Stimulated activated CD4-positive, alpha-beta T cell treated with anti-CD3 and anti-CD28 coated beads, Interleukin-2, amount 100 ng/mL, for 48 hours (primary cell): ENCODE results near the gene ZNF831.
A peak's percentile ranks its signal among the peaks of the same experiment; 100 is the strongest.

Experiments used
- DNase-seq, 2 donors: peaks; one replicate each; pipeline ENCODE4 v3.0.0-alpha.2; 2020

The ZNF831 gene

GRCh38 chr20:59141818-59142581 is 21.6 kb upstream of the ZNF831 start:
- DNase-seq, result no peak

- DNase-seq, result no peak
Observed at GRCh38 chr20:59143326-59143725, 20.3 kb upstream of the ZNF831 start.

GRCh38 chr20:59144179-59144830 is 19.3 kb upstream of the ZNF831 start:
- DNase-seq, result no peak

GRCh38 chr20:59144831-59145196 is 18.8 kb upstream of the ZNF831 start:
- DNase-seq, result no peak

- DNase-seq, result no peak
Observed at GRCh38 chr20:59145247-59145923, 18.2 kb upstream of the ZNF831 start.

- DNase-seq, result peak in 1 of 2 donors; percentile 64
Observed at GRCh38 chr20:59145924-59146779, 17.5 kb upstream of the ZNF831 start.

- DNase-seq, result no peak
Observed at GRCh38 chr20:59146780-59147565, 16.6 kb upstream of the ZNF831 start.

GRCh38 chr20:59147586-59147985 is 16.0 kb upstream of the ZNF831 start:
- no peak for DNase-seq

GRCh38 chr20:59148701-59149493 is 14.7 kb upstream of the ZNF831 start:
- DNase-seq, result no peak

- DNase-seq, result peak in 1 of 2 donors; percentile 39
Observed at GRCh38 chr20:59149678-59150504, 13.7 kb upstream of the ZNF831 start.

- DNase-seq, result no peak
Observed at GRCh38 chr20:59150821-59151251, 12.8 kb upstream of the ZNF831 start.

GRCh38 chr20:59151391-59151790 is 12.2 kb upstream of the ZNF831 start:
- DNase-seq, result no peak

GRCh38 chr20:59151820-59152219 is 11.8 kb upstream of the ZNF831 start:
- DNase-seq, result no peak

GRCh38 chr20:59152559-59153354 is 10.9 kb upstream of the ZNF831 start:
- DNase-seq, result no peak

- DNase-seq, result no peak
Observed at GRCh38 chr20:59153355-59153681, 10.3 kb upstream of the ZNF831 start.

GRCh38 chr20:59153832-59154231 is 9.8 kb upstream of the ZNF831 start:
- no peak for DNase-seq

- DNase-seq, result no peak
Observed at GRCh38 chr20:59154317-59155013, 9.2 kb upstream of the ZNF831 start.

- DNase-seq, result no peak
Observed at GRCh38 chr20:59157064-59157463, 6.6 kb upstream of the ZNF831 start.

GRCh38 chr20:59157531-59157930 is 6.1 kb upstream of the ZNF831 start:
- no peak for DNase-seq
